GM10847 (cell line): Measurements from ENCODE around the gene DSCAM.

Experiments used
- POLR2A ChIP-seq: IDR thresholded peaks from 2 replicates; pipeline ENCODE4 v1.6.1; 2011; ENCODE audit not compliant: insufficient read length; ENCODE audit errors: extremely low read depth

The DSCAM gene

GRCh38 chr21:40134731-40135492 lies 712.0 kb downstream of the DSCAM start:
- TF ChIP-seq POLR2A = no peak

GRCh38 chr21:40130476-40130875 lies 716.5 kb downstream of the DSCAM start:
- TF ChIP-seq POLR2A = no peak

- no peak for TF ChIP-seq POLR2A
Measured at GRCh38 chr21:40129809-40130208, 717.1 kb downstream of the DSCAM start.

GRCh38 chr21:40128891-40129290 lies 718.1 kb downstream of the DSCAM start:
- TF ChIP-seq POLR2A = no peak

GRCh38 chr21:40120940-40121575 lies 725.9 kb downstream of the DSCAM start:
- no peak for TF ChIP-seq POLR2A

GRCh38 chr21:40118527-40118926 lies 728.4 kb downstream of the DSCAM start:
- no peak for TF ChIP-seq POLR2A

GRCh38 chr21:40117236-40117635 lies 729.7 kb downstream of the DSCAM start:
- no peak for TF ChIP-seq POLR2A

GRCh38 chr21:40115775-40116174 lies 731.2 kb downstream of the DSCAM start:
- TF ChIP-seq POLR2A = no peak

- TF ChIP-seq POLR2A = no peak
Measured at GRCh38 chr21:40102682-40103081, 744.3 kb downstream of the DSCAM start.

- no peak for TF ChIP-seq POLR2A
Measured at GRCh38 chr21:40099809-40100208, 747.1 kb downstream of the DSCAM start.

- TF ChIP-seq POLR2A = no peak
Measured at GRCh38 chr21:40095477-40095876, 751.5 kb downstream of the DSCAM start.

GRCh38 chr21:40080385-40080784 lies 766.6 kb downstream of the DSCAM start:
- no peak for TF ChIP-seq POLR2A

- no peak for TF ChIP-seq POLR2A
Measured at GRCh38 chr21:40074710-40075109, 772.2 kb downstream of the DSCAM start.

GRCh38 chr21:40074198-40074597 lies 772.8 kb downstream of the DSCAM start:
- TF ChIP-seq POLR2A = no peak

- TF ChIP-seq POLR2A = no peak
Measured at GRCh38 chr21:40073642-40074041, 773.3 kb downstream of the DSCAM start.

- no peak for TF ChIP-seq POLR2A
Measured at GRCh38 chr21:40070871-40071270, 776.1 kb downstream of the DSCAM start.

- TF ChIP-seq POLR2A = no peak
Measured at GRCh38 chr21:40067751-40068150, 779.2 kb downstream of the DSCAM start.

GRCh38 chr21:40066221-40066620 lies 780.7 kb downstream of the DSCAM start:
- no peak for TF ChIP-seq POLR2A
